GM19099 (cell line): ENCODE measurements around the gene GRM1.

Experiments
- POLR2A ChIP-seq: IDR thresholded peaks from 3 replicates; pipeline ENCODE4 v1.6.1; 2011; ENCODE audit warnings: low read depth; ENCODE audit not compliant: insufficient read length; ENCODE audit errors: extremely low read depth

The GRM1 gene

GRCh38 chr6:146310628-146311027 lies 281.8 kb downstream of the GRM1 start:
- TF ChIP-seq POLR2A = no peak

GRCh38 chr6:146311079-146311478 lies 282.2 kb downstream of the GRM1 start:
- no peak for TF ChIP-seq POLR2A

- no peak for TF ChIP-seq POLR2A
Measured at GRCh38 chr6:146312608-146313007, 283.7 kb downstream of the GRM1 start.

- no peak for TF ChIP-seq POLR2A
Measured at GRCh38 chr6:146315381-146316174, 286.7 kb downstream of the GRM1 start.

GRCh38 chr6:146316175-146316495 lies 287.3 kb downstream of the GRM1 start:
- TF ChIP-seq POLR2A = no peak

- no peak for TF ChIP-seq POLR2A
Measured at GRCh38 chr6:146331013-146331412, 302.2 kb downstream of the GRM1 start.

GRCh38 chr6:146335336-146335735 lies 306.5 kb downstream of the GRM1 start:
- TF ChIP-seq POLR2A = no peak

- no peak for TF ChIP-seq POLR2A
Measured at GRCh38 chr6:146336191-146336590, 307.3 kb downstream of the GRM1 start.

GRCh38 chr6:146337376-146337775 lies 308.5 kb downstream of the GRM1 start:
- TF ChIP-seq POLR2A = no peak

- no peak for TF ChIP-seq POLR2A
Measured at GRCh38 chr6:146339716-146340115, 310.9 kb downstream of the GRM1 start.

- TF ChIP-seq POLR2A = no peak
Measured at GRCh38 chr6:146341493-146342230, 312.8 kb downstream of the GRM1 start.

- TF ChIP-seq POLR2A = no peak
Measured at GRCh38 chr6:146345598-146345997, 316.7 kb downstream of the GRM1 start.

GRCh38 chr6:146347090-146347489 lies 318.2 kb downstream of the GRM1 start:
- no peak for TF ChIP-seq POLR2A

- TF ChIP-seq POLR2A = no peak
Measured at GRCh38 chr6:146347690-146348089, 318.8 kb downstream of the GRM1 start.

- no peak for TF ChIP-seq POLR2A
Measured at GRCh38 chr6:146351018-146351417, 322.2 kb downstream of the GRM1 start.

GRCh38 chr6:146352163-146352562 lies 323.3 kb downstream of the GRM1 start:
- no peak for TF ChIP-seq POLR2A
